ENCODE data around the gene FMO1. TPM values are rescaled to one million over a fixed set of nuclear protein-coding genes. Genes with fewer than 3 reads are reported as not detected.

The FMO1 gene
- total RNA-seq, 1 experiment from 2014 or later: not detected

Other genes with a start within 250 kb of the FMO1 start
- 0.12 TPM for gene FMO3, start 157.6 kb upstream of the FMO1 start, total RNA-seq (2021; ENCODE audit: unreplicated experiment)
- gene FMO2, start 63.2 kb upstream of the FMO1 start, total RNA-seq (2021; ENCODE audit: unreplicated experiment): 0.30 TPM
- gene FMO4, start 65.7 kb downstream of the FMO1 start, total RNA-seq (2021; ENCODE audit: unreplicated experiment): 1.4 TPM
- gene PRRC2C, start 237.0 kb downstream of the FMO1 start, total RNA-seq (2021; ENCODE audit: unreplicated experiment): 154 TPM

All from HCT116 (cell line).